Breast epithelium (tissue), 4 donors: ENCODE measurements around the gene SERTAD4. TPM values are rescaled to one million over a fixed set of nuclear protein-coding genes. Genes with fewer than 3 reads are reported as not detected.

Experiments
- DNase-seq, 2 donors: peaks; one replicate each; pipeline ENCODE4 v3.0.0-alpha.2; 2019; ENCODE audit warnings: low spot score in 2 of 2
- H3K27ac ChIP-seq, 2 donors: fragments of 200-600 bp; sonication (generic) in 1 of 2; one replicate each; pipeline ENCODE4 v1.5.1; 2016 to 2019; ENCODE audit warnings: mild to moderate bottlenecking in 1 of 2
- H3K27me3 ChIP-seq, 2 donors: fragments of 200-600 bp; sonication (generic) in 1 of 2; one replicate each; pipeline versions ENCODE4 v1.5.1 to v1.6.0; 2017 to 2019; ENCODE audit warnings: control low read depth in 1 of 2, mild to moderate bottlenecking in 1 of 2
- H3K36me3 ChIP-seq: fragments of 200-600 bp; one replicate; pipeline ENCODE4 v1.5.1; 2019
- H3K4me1 ChIP-seq, 2 donors: fragments of 200-600 bp; sonication (generic); one replicate each; pipeline ENCODE4 v1.5.1; 2016 to 2019; ENCODE audit warnings: control low read depth in 1 of 2
- H3K4me3 ChIP-seq, 3 donors: fragments of 200-600 bp; sonication (generic); 1 replicate in 2 of 3; 2 replicates in 1 of 3; pipeline ENCODE4 v1.5.1; 2016 to 2019; ENCODE audit warnings: mild to moderate bottlenecking in 3 of 3, moderate library complexity in 2 of 3
- H3K9me3 ChIP-seq, 2 donors: fragments of 200-600 bp; sonication (generic) in 1 of 2; one replicate each; pipeline ENCODE4 v1.5.1; 2016 to 2019; ENCODE audit warnings: control low read depth in 1 of 2
- POLR2A ChIP-seq: fragments of 450-650 bp; IDR thresholded peaks from one replicate; pipeline ENCODE4 v1.6.1; 2016; ENCODE audit warnings: antibody characterized with exemption, mild to moderate bottlenecking, moderate library complexity
- POLR2AphosphoS5 ChIP-seq, 3 donors: sonication (generic); formaldehyde crosslinking; IDR thresholded peaks; one replicate each; pipeline ENCODE4 v1.6.1; 2017; ENCODE audit warnings: antibody characterized with exemption in 3 of 3
- intact Hi-C: fragments of 100-400 bp; cut with DNase I; formaldehyde crosslinking; loops from one replicate; pipeline ENCODE4 v1.15.1; 2023; ENCODE audit warnings: low total_unique reads
- total RNA-seq, 3 donors: library from RNA; depleted of rRNA; stranded (reverse); fragments of >200 nt; gene quantifications; one replicate each; pipeline ENCODE4 v1.1.0, GENCODE V29; 2016
- TF ChIP-seq, protein P1 (sequence below), 3 donors: fragments of 450-650 bp; IDR thresholded peaks; one replicate each; pipeline ENCODE4 v1.5.1; 2016 to 2017; ENCODE audit warnings: antibody characterized with exemption in 3 of 3, mild to moderate bottlenecking in 3 of 3, moderate library complexity in 3 of 3

Gene SERTAD4
- total RNA-seq, 3 donors from 2014 or later, result 0.80 to 47.9 (median 7.9) TPM

- Histone ChIP-seq H3K9me3 (peaks cover 9 to 11% of the 10 kb centered on the region in 2 donors), H3K4me3 (no peak overlapping the region), H3K27me3 (no peaks in the 10 kb centered on the region), H3K36me3 (no peaks in the 10 kb centered on the region), H3K27ac (no peak overlapping the region), H3K4me1 (no peaks in the 10 kb centered on the region)
- DNase-seq, result no peak
- TF ChIP-seq, protein P1, sequence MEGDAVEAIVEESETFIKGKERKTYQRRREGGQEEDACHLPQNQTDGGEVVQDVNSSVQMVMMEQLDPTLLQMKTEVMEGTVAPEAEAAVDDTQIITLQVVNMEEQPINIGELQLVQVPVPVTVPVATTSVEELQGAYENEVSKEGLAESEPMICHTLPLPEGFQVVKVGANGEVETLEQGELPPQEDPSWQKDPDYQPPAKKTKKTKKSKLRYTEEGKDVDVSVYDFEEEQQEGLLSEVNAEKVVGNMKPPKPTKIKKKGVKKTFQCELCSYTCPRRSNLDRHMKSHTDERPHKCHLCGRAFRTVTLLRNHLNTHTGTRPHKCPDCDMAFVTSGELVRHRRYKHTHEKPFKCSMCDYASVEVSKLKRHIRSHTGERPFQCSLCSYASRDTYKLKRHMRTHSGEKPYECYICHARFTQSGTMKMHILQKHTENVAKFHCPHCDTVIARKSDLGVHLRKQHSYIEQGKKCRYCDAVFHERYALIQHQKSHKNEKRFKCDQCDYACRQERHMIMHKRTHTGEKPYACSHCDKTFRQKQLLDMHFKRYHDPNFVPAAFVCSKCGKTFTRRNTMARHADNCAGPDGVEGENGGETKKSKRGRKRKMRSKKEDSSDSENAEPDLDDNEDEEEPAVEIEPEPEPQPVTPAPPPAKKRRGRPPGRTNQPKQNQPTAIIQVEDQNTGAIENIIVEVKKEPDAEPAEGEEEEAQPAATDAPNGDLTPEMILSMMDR (IDR thresholded peaks at IDR 0.05), result no peak
- TF ChIP-seq POLR2AphosphoS5 (IDR thresholded peaks at IDR 0.05), result no peak
- intact Hi-C loops, result loop anchor here (10.0 kb wide), 1 partner anchor 894 kb away; no protein-coding TSS in a partner anchor
Measured at GRCh38 chr1:210198840-210199239, 33.8 kb upstream of the SERTAD4 start.

DNA sequence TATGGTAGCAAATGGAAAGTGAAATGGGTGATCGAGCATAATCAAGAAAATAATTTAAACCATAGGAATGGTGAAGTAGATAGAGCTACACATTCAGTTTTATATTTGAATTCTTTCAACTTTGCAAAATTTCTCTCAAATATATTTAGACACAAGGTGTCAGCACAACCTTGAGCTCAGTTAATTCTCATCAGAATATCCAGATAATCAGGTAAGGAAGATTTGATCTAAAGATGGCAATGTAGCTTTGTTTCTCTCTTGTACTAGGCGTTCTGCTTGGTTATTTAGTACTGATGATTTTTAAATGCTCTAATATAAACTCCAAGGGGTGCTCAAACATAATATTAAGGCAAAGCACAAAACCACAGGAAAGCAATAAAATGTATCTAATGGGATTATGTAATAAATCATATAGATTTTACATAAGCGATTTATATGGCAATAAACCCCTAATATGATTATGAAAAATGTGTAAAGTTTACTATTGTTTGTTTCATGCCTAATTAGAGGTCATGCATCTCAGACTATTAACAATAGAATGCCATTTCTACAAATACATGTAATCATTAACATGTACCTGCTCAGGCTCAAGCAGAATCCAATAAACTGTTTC, 32.4 kb upstream of the SERTAD4 start:
- Histone ChIP-seq H3K9me3 (peaks cover 9 to 11% of the 10 kb centered on the region in 2 donors), H3K27ac (no peak overlapping the region), H3K4me1 (no peaks in the 10 kb centered on the region), H3K27me3 (no peaks in the 10 kb centered on the region), H3K4me3 (no peak overlapping the region), H3K36me3 (no peaks in the 10 kb centered on the region)
- intact Hi-C loops, result no loop called here
- no peak for DNase-seq
- TF ChIP-seq, protein P1 (IDR thresholded peaks at IDR 0.05), result peak in 1 of 3 donors; percentile 37
- TF ChIP-seq POLR2AphosphoS5 (IDR thresholded peaks at IDR 0.05), result no peak
- no peak for TF ChIP-seq POLR2A

DNA sequence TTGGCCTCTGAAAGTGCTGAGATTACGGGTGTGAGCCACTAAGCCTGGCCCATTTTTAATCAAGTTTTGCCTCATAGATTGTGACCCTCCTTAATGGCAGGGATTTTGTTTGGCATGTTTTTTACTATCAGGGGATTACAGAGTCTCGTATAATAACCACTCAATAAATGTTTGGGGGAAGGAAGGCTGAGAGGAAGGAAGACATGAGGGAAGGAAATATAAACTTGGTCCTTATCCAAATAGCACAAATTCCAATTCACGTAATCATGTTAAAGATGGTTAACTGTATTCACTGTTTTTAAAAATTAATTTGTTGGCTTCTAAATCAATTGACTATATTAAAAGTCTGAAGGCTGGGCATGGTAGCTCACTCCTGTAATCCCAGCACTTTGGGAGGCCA, 30.9 kb upstream of the SERTAD4 start:
- Histone ChIP-seq H3K4me1 (no peaks in the 10 kb centered on the region), H3K27ac (no peak overlapping the region), H3K9me3 (no peaks in the 10 kb centered on the region), H3K27me3 (no peaks in the 10 kb centered on the region), H3K36me3 (no peaks in the 10 kb centered on the region), H3K4me3 (no peak overlapping the region)
- no peak for DNase-seq
- TF ChIP-seq POLR2AphosphoS5 (IDR thresholded peaks at IDR 0.05), result no peak
- TF ChIP-seq, protein P1 (IDR thresholded peaks at IDR 0.05), result no peak
- TF ChIP-seq POLR2A, result no peak
- intact Hi-C loops, result no loop called here

GRCh38 chr1:210207597-210208450, 24.8 kb upstream of the SERTAD4 start:
- Histone ChIP-seq H3K4me3 (no peak overlapping the region), H3K36me3 (no peaks in the 10 kb centered on the region), H3K9me3 (no peaks in the 10 kb centered on the region), H3K4me1 (no peaks in the 10 kb centered on the region), H3K27me3 (no peaks in the 10 kb centered on the region), H3K27ac (no peak overlapping the region)
- intact Hi-C loops, result no loop called here
- TF ChIP-seq POLR2A (no peak), POLR2AphosphoS5 (IDR thresholded peaks at IDR 0.05) (no peak)
- TF ChIP-seq, protein P1 (IDR thresholded peaks at IDR 0.05), result no peak
- DNase-seq, result no peak

DNA sequence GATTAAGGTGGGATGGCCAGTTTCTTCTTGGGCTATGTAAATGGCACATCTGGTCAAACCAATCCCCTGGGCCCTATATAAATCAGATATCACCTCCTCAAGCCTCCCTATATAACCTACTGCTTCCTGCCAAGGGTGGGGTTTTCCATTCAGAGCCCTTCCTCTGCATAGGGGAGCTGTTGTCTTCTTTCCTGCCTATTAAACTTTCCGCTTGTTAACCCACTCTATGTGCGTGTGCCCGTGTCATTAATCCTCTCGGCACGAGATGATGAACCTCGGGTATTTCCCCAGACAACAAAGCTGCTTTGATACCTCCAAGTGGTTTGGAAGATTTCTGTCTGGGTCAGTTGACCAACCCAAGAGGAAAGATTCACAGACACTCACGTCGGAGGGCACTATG, 19.3 kb upstream of the SERTAD4 start:
- Histone ChIP-seq H3K4me3 (no peak overlapping the region), H3K36me3 (no peaks in the 10 kb centered on the region), H3K27ac (no peak overlapping the region), H3K27me3 (no peaks in the 10 kb centered on the region), H3K4me1 (no peaks in the 10 kb centered on the region), H3K9me3 (no peaks in the 10 kb centered on the region)
- TF ChIP-seq, protein P1 (IDR thresholded peaks at IDR 0.05), result no peak
- no peak for TF ChIP-seq POLR2A
- no peak for TF ChIP-seq POLR2AphosphoS5 (IDR thresholded peaks at IDR 0.05)
- no peak for DNase-seq
- intact Hi-C loops, result no loop called here
